K562 (cell line): ENCODE data around the gene LPCAT1. TPM values are rescaled to one million over a fixed set of nuclear protein-coding genes. Genes with fewer than 3 reads are reported as not detected.
A peak's percentile ranks its signal among the peaks of the same experiment; 100 is the strongest.

Experiments
- CREM ChIP-seq: IDR thresholded peaks from 2 replicates; pipeline ENCODE4 v1.6.1; 2014; ENCODE audit warnings: antibody characterized with exemption, low read depth
- HMGN3 ChIP-seq: IDR thresholded peaks from 2 replicates; pipeline ENCODE4 v1.6.1; 2011; ENCODE audit warnings: borderline replicate concordance, low read depth, mild to moderate bottlenecking, mixed read lengths, low read length; ENCODE audit not compliant: insufficient read length; ENCODE audit errors: extremely low read depth
- MEIS2 ChIP-seq: fragments of 450-650 bp; IDR thresholded peaks from 2 replicates; pipeline ENCODE4 v1.6.1; 2014; ENCODE audit warnings: mild to moderate bottlenecking; ENCODE audit not compliant: partially characterized antibody
- NCOA6 ChIP-seq: fragments of 450-650 bp; IDR thresholded peaks from 2 replicates; pipeline ENCODE4 v1.6.1; 2017; ENCODE audit warnings: mild to moderate bottlenecking
- NRF1 ChIP-seq, 2 experiments: fragments of 450-650 bp; IDR thresholded peaks in 1 of 2; conservative IDR thresholded peaks in 1 of 2; 2 replicates each; pipeline ENCODE4 v1.6.1; 2014; ENCODE audit warnings: mild to moderate bottlenecking in 2 of 2
- PPARD ChIP-seq: fragments of 250-450 bp; sonication (Bioruptor Pico); IDR thresholded peaks from 2 replicates; pipeline ENCODE4 v1.8.0; 2022; ENCODE audit warnings: inconsistent platforms, mild to moderate bottlenecking, moderate library complexity
- TRIM24 ChIP-seq, 2 experiments: fragments of 450-650 bp; IDR thresholded peaks; 2 replicates each; pipeline ENCODE4 v1.6.1; 2016
- ZFX ChIP-seq: sonication (generic); formaldehyde crosslinking; IDR thresholded peaks from 2 replicates; pipeline ENCODE4 v1.8.0; 2022; ENCODE audit warnings: mild to moderate bottlenecking, missing genetic modification reagents, moderate library complexity
- ZNF311 ChIP-seq: fragments of 250-450 bp; sonication (Bioruptor Pico); IDR thresholded peaks from 2 replicates; pipeline ENCODE4 v1.4.0; 2020; ENCODE audit warnings: mild to moderate bottlenecking, moderate library complexity
- ZNF592 ChIP-seq: fragments of 450-650 bp; IDR thresholded peaks from 2 replicates; pipeline ENCODE4 v1.6.1; 2017; ENCODE audit warnings: antibody characterized with exemption, mild to moderate bottlenecking
- polyA plus RNA-seq, 8 experiments: library from polyadenylated mRNA; depleted of rRNA in 4 of 8; stranded (reverse) in 5 of 8; unstranded in 3 of 8; fragments of >200 nt; fragmentation: Nextera tagmentation in 2 of 8; fragmentation: Illumina TruSeq in 1 of 8; extraction: Ambion mirVana in 2 of 8; extraction: Trizol in 1 of 8; gene quantifications; 2 replicates each; pipeline versions ENCODE4 v1.2.1 to v1.2.3, GENCODE V29; 2011 to 2014; ENCODE audit warnings: inconsistent platforms in 1 of 8, missing spikeins in 1 of 8
- total RNA-seq, 7 experiments: library from RNA; depleted of rRNA in 6 of 7; stranded (reverse); fragments of >200 nt in 6 of 7; fragmentation: Illumina TruSeq in 2 of 7; extraction: Trizol in 2 of 7; gene quantifications; 2 replicates each; pipeline versions ENCODE4 v1.2.1 to v1.2.3, GENCODE V29; 2011 to 2021; ENCODE audit warnings: low replicate concordance in 1 of 7
- TF ChIP-seq, protein P1 (sequence below), 2 experiments: IDR thresholded peaks; 2 replicates each; pipeline ENCODE4 v1.6.1; 2012; ENCODE audit warnings: improper control_type of control experiment in 2 of 2, low read depth in 2 of 2, low read length in 2 of 2, borderline replicate concordance in 1 of 2

LPCAT1 gene
- total and polyA plus RNA-seq, 9 of the 15 experiments (the other 6 are each of a cell fraction or from before 2014, with no cell fraction given) = 0.14 to 18.4 (median 13.9) TPM

GRCh38 chr5:1523793-1524480, at the start of gene LPCAT1 (continued):
- TF ChIP-seq MEIS2 = peak; percentile 19
- peak; percentile 50 for TF ChIP-seq HMGN3
- no peak for TF ChIP-seq TRIM24 (IDR thresholded peaks at IDR 0.05)
- TF ChIP-seq, protein P1, sequence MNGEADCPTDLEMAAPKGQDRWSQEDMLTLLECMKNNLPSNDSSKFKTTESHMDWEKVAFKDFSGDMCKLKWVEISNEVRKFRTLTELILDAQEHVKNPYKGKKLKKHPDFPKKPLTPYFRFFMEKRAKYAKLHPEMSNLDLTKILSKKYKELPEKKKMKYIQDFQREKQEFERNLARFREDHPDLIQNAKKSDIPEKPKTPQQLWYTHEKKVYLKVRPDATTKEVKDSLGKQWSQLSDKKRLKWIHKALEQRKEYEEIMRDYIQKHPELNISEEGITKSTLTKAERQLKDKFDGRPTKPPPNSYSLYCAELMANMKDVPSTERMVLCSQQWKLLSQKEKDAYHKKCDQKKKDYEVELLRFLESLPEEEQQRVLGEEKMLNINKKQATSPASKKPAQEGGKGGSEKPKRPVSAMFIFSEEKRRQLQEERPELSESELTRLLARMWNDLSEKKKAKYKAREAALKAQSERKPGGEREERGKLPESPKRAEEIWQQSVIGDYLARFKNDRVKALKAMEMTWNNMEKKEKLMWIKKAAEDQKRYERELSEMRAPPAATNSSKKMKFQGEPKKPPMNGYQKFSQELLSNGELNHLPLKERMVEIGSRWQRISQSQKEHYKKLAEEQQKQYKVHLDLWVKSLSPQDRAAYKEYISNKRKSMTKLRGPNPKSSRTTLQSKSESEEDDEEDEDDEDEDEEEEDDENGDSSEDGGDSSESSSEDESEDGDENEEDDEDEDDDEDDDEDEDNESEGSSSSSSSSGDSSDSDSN (IDR thresholded peaks at IDR 0.05; ENCODE audit: borderline replicate concordance in 1 of 2, low read depth in 2 of 2, low read length in 2 of 2) = 0 out of 4 replicates have a peak, but pooled peaks of 1 of the 2 experiments have one; percentile 35
- TF ChIP-seq ZNF311 (CRISPR knock-in tag) = no peak
- TF ChIP-seq ZNF592 = 0 out of 2 replicates have a peak, but pooled peaks have one; percentile 42
- TF ChIP-seq CREM = peak; percentile 61
- no peak for TF ChIP-seq PPARD (CRISPR knock-in tag)
- peak; percentile 77 for TF ChIP-seq NRF1 (conservative IDR thresholded peaks at IDR 0.05 in 1 of 2, IDR thresholded peaks at IDR 0.05 in 1 of 2)
- peak; percentile 95 for TF ChIP-seq ZFX (CRISPR knock-in tag)
- no peak for TF ChIP-seq NCOA6
